Transverse colon (tissue), 4 donors: ENCODE data around the gene HELZ.

Experiments
- CTCF ChIP-seq, 5 experiments: fragments of 200-600 bp in 3 of 5; fragments of 450-650 bp in 2 of 5; sonication (generic) in 3 of 5; IDR thresholded peaks; 1 replicate in 2 of 5; 2 replicates in 3 of 5; pipeline ENCODE4 v1.5.1; 2016 to 2017; ENCODE audit warnings: antibody characterized with exemption in 5 of 5, inconsistent platforms in 3 of 5, mild to moderate bottlenecking in 2 of 5, moderate library complexity in 1 of 5
- POLR2A ChIP-seq: fragments of 450-650 bp; IDR thresholded peaks from one replicate; pipeline ENCODE4 v1.6.1; 2016; ENCODE audit warnings: antibody characterized with exemption, mild to moderate bottlenecking, moderate library complexity
- POLR2AphosphoS5 ChIP-seq, 3 donors: sonication (generic); formaldehyde crosslinking; IDR thresholded peaks; one replicate each; pipeline ENCODE4 v1.6.1; 2016; ENCODE audit warnings: antibody characterized with exemption in 3 of 3

GRCh38 chr17:67021743-67022450 lies 223.1 kb downstream of the HELZ start:
- TF ChIP-seq CTCF (IDR thresholded peaks at IDR 0.05) (no peak), POLR2AphosphoS5 (IDR thresholded peaks at IDR 0.05) (no peak), POLR2A (no peak)
